Effector memory CD8-positive, alpha-beta T cell (primary cell): ENCODE results near the gene TMEM259.

Experiments used
- ATAC-seq: fragments of 150-1000 bp; cut with Tn5 transposase; replicated peaks from 2 replicates; pipeline ENCODE4 v1.10.0; 2021; ENCODE audit warnings: mild to moderate bottlenecking, moderate library complexity
- DNase-seq, 3 experiments: peaks; one replicate each; pipeline ENCODE4 v3.0.0; 2021
- H3K27ac Mint-ChIP-seq, 2 donors: one replicate each; pipeline ENCODE4 v1.8.0; 2022; ENCODE audit warnings: mild to moderate bottlenecking in 2 of 2, mixed read lengths in 2 of 2, moderate library complexity in 2 of 2
- H3K27me3 Mint-ChIP-seq, 2 donors: one replicate each; pipeline ENCODE4 v1.8.0; 2022; ENCODE audit warnings: mixed read lengths in 2 of 2
- H3K36me3 Mint-ChIP-seq: one replicate; pipeline ENCODE4 v1.8.0; 2022; ENCODE audit warnings: mild to moderate bottlenecking, moderate library complexity, mixed read lengths; ENCODE audit not compliant: insufficient read depth
- H3K4me1 Mint-ChIP-seq, 2 donors: one replicate each; pipeline ENCODE4 v1.8.0; 2022; ENCODE audit warnings: low read depth in 2 of 2, mixed read lengths in 2 of 2
- H3K4me3 Mint-ChIP-seq, 2 donors: one replicate each; pipeline ENCODE4 v1.8.0; 2022; ENCODE audit warnings: mild to moderate bottlenecking in 2 of 2, mixed read lengths in 2 of 2, moderate library complexity in 2 of 2
- H3K9me3 Mint-ChIP-seq, 2 donors: one replicate each; pipeline ENCODE4 v1.8.0; 2022; ENCODE audit warnings: mixed read lengths in 2 of 2

The TMEM259 gene

GRCh38 chr19:1004803-1005664 is 15.9 kb downstream of the TMEM259 start:
- Mint-ChIP-seq H3K4me3 (no peak overlapping the region), H3K4me1 (peaks cover 3 to 15% of the 10 kb centered on the region in 2 donors), H3K27ac (no peak overlapping the region), H3K9me3 (no peaks in the 10 kb centered on the region), H3K36me3 (peaks cover 28% of the 10 kb centered on the region), H3K27me3 (peaks cover 11 to 18% of the 10 kb centered on the region in 2 donors)
- ATAC-seq (no peak), DNase-seq (no peak)

GRCh38 chr19:1004204-1004802 is 16.6 kb downstream of the TMEM259 start:
- no peak for ATAC-seq
- peaks cover 4 to 15% of the 10 kb centered on the region in 2 donors for H3K4me1 Mint-ChIP-seq
- peaks cover 14 to 22% of the 10 kb centered on the region in 2 donors for H3K27me3 Mint-ChIP-seq
- DNase-seq: no peak
- H3K9me3 Mint-ChIP-seq: no peaks in the 10 kb centered on the region
- no peak overlapping the region for H3K4me3 Mint-ChIP-seq
- H3K36me3 Mint-ChIP-seq: peaks cover 23% of the 10 kb centered on the region
- no peak overlapping the region for H3K27ac Mint-ChIP-seq

- H3K4me3 Mint-ChIP-seq: no peak overlapping the region
- H3K27me3 Mint-ChIP-seq: peaks cover 21 to 33% of the 10 kb centered on the region in 2 donors
- peaks cover 26% of the 10 kb centered on the region for H3K36me3 Mint-ChIP-seq
- DNase-seq (no peak), ATAC-seq (no peak)
- peaks cover 6 to 15% of the 10 kb centered on the region in 2 donors for H3K4me1 Mint-ChIP-seq
- H3K27ac Mint-ChIP-seq: no peak overlapping the region
- no peaks in the 10 kb centered on the region for H3K9me3 Mint-ChIP-seq
Observed at GRCh38 chr19:1003283-1003682, 17.6 kb downstream of the TMEM259 start.

DNA sequence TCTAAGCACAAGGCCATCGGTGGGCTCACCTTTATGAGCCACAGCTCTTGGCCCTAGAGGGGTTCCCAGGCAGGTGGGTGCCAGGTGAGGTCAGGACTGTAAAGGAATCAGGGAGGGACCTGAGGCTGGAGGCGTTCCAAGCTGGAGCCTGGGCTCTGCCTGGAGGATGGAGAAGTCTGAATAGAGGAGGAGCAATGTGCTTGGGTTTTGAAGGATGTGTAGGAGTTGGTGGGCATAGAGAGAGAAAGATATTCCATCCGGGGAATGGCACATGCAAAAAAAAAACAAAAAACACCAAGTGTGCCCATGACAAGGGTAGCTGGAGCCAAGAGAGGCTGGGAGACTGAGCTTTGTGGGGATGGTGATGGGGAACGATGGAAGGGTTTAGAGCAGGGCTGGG is 18.3 kb downstream of the TMEM259 start:
- H3K27me3 Mint-ChIP-seq: peaks cover 21 to 40% of the 10 kb centered on the region in 2 donors
- DNase-seq (no peak), ATAC-seq (no peak)
- H3K4me1 Mint-ChIP-seq: peaks cover 6 to 15% of the 10 kb centered on the region in 2 donors
- peaks cover 24% of the 10 kb centered on the region for H3K36me3 Mint-ChIP-seq
- H3K9me3 Mint-ChIP-seq: no peaks in the 10 kb centered on the region
- no peak overlapping the region for H3K4me3 Mint-ChIP-seq
- H3K27ac Mint-ChIP-seq: no peak overlapping the region

DNA sequence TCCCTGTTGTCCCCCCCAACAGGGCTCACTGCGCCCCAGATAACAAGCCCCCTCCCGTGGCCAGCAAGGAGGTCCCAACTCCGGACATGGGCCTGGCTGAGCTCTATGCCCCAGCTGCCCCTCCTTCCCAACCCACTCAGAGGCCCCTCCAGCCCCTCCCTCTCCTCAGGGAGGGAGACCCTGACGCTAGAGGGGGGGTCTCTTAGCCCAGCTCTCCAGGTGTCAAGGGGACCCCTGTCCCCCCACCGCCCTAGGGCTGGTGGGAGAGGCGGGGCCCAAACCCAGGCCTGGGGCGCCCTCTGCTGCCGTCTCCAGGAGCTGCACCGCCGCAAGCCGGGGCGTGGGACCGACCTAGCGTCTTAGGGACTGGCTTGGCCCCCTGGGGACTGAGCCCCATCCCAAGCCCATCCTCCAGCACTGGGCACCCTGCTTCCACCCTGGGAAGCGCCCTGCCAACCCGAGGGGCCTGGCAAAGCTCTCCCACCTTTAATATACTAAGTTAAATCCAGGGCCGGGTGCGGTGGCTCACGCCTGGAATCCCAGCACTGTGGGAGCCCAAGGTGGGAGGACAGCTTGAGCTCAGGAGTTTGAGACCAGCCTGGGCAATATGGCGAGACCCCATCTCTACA is 19.3 kb downstream of the TMEM259 start:
- DNase-seq: peak; percentile 74 to 76 (median 74)
- peaks cover 19% of the 10 kb centered on the region for H3K36me3 Mint-ChIP-seq
- H3K27me3 Mint-ChIP-seq: peaks cover 21 to 40% of the 10 kb centered on the region in 2 donors
- no peaks in the 10 kb centered on the region for H3K9me3 Mint-ChIP-seq
- peak overlapping the region; percentile 54 to 59 for H3K4me3 Mint-ChIP-seq
- H3K27ac Mint-ChIP-seq: no peak overlapping the region
- ATAC-seq: peak; percentile 61
- H3K4me1 Mint-ChIP-seq: peaks cover 9 to 15% of the 10 kb centered on the region in 2 donors

GRCh38 chr19:1000591-1001537 is 20.1 kb downstream of the TMEM259 start:
- peak overlapping the region; percentile 54 to 59 for H3K4me3 Mint-ChIP-seq
- H3K9me3 Mint-ChIP-seq: no peaks in the 10 kb centered on the region
- ATAC-seq (no peak), DNase-seq (no peak)
- peaks cover 21 to 40% of the 10 kb centered on the region in 2 donors for H3K27me3 Mint-ChIP-seq
- H3K27ac Mint-ChIP-seq: no peak overlapping the region
- peaks cover 13 to 19% of the 10 kb centered on the region in 2 donors for H3K4me1 Mint-ChIP-seq
- H3K36me3 Mint-ChIP-seq: peaks cover 24% of the 10 kb centered on the region

DNA sequence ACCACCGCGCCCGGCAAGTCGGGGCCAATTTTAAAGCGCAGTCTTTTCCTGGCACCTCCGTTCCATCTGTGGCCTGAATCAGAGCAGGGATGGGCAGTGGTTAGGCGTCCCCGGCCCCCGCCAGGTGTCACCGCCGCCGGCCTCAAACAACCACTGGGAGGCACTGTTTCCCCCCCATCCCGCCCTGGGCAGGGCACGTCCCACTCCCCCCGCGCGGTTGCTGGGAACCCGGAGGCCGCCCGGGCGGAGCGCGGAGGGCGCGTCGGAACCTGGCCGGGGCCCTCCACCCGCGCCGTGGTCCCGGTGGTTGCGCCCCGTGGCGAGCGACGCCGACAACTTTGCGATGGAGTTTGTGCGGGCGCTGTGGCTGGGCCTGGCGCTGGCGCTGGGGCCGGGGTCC is 20.8 kb downstream of the TMEM259 start, which contains the start of gene GRIN3B:
Gene GRIN3B, plus strand, starts transcription at position 325 of the 400 bp plus-strand sequence. Its CDS starts 19 bp downstream, at position 344.
- H3K27me3 Mint-ChIP-seq: peaks cover 21 to 40% of the 10 kb centered on the region in 2 donors
- peaks cover 24% of the 10 kb centered on the region for H3K36me3 Mint-ChIP-seq
- peak within 1 kb of the TSS; percentile 54 to 59 for H3K4me3 Mint-ChIP-seq
- peaks cover 13 to 19% of the 10 kb centered on the region in 2 donors for H3K4me1 Mint-ChIP-seq
- peak within 1 kb of the TSS in 1 of 2 donors; percentile 18 for H3K27ac Mint-ChIP-seq
- ATAC-seq (no peak), DNase-seq (peak; percentile 41 to 49 (median 44))
- no peaks in the 10 kb centered on the region for H3K9me3 Mint-ChIP-seq

DNA sequence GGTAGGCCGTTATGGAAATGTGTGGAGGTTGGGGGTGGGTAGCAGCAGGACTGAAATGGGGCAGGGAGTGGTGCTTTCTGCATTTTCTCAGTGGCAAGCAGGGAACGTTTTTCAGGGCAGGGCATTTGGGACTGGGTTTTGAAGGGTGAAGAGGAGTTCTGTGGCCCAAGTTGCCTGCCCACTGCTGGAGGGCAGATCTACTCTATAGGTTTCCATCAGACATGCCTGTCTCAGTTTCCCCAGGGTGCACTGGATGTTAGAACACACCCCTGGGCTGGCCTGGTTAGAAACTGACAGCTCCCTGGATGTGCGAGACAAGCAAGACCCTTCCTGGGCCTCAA is 21.6 kb downstream of the TMEM259 start:
- Mint-ChIP-seq H3K27me3 (peaks cover 21 to 40% of the 10 kb centered on the region in 2 donors), H3K4me1 (peaks cover 13 to 19% of the 10 kb centered on the region in 2 donors), H3K36me3 (peaks cover 24% of the 10 kb centered on the region), H3K9me3 (no peaks in the 10 kb centered on the region), H3K4me3 (peak overlapping the region; percentile 24 to 25), H3K27ac (peak overlapping the region in 1 of 2 donors; percentile 18)
- no peak for DNase-seq
- ATAC-seq: no peak

DNA sequence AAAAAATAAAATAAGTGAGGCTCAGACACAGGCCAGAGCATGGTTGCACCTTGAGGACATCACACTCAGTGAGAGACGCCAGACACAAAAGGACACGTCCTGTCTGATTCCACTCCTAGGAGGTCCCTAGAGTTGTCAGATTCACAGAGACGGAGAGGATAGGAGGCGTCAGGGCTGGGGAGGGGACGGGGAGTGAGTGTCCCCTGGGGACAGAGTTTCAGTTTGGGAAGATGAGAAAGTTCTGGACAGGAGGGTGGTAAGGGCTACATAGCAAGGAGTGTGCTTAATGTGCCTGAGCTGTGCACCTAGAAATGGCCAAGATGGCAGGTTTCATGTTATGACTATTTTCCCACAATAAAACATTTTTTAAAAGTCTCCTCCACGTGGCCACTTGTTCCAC is 22.9 kb downstream of the TMEM259 start:
- no peak for DNase-seq
- Mint-ChIP-seq H3K36me3 (peaks cover 23% of the 10 kb centered on the region), H3K27me3 (peaks cover 21 to 40% of the 10 kb centered on the region in 2 donors), H3K9me3 (no peaks in the 10 kb centered on the region), H3K4me3 (peak overlapping the region in 1 of 2 donors; percentile 44), H3K27ac (peak overlapping the region in 1 of 2 donors; percentile 82), H3K4me1 (peaks cover 13 to 19% of the 10 kb centered on the region in 2 donors)
- ATAC-seq: no peak

DNA sequence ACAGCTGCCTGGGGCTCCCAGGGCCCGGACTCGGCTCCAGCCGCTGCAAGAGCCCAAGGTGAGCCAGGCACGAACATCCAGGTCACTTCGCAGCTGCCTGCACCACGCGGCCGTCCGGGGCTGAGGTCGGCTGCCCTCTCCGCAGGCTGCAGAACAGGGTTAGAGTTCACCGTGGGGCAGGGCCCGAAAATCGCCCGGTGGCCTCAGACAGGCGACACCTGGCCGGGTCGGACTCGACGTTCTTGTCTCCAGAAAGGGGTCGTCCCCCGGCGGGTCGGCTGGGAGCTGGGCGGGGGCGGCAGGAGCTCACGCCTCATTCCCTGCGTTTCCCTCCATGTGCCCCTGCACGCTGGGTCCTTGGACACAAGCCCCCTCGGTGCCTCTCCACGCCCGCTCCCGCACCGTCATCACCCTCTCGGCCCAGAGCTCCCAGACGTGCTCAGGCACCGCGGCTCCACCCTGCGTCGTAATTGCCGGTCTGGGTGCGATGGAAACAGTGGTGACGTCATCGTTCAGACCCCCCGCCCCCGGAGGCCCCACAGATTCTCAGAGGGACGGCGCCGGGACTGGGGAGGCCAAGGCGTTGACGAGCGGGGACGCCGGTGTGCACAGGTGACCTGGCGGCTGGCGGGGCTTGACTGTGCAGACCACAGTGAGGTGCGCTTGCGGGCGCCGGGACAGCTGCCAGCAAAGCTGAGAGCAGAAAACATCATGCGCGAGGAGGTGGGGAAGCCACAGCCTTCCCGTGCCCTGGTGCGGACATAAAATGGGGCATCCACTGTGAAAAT is 24.7 kb downstream of the TMEM259 start:
- peaks cover 13% of the 10 kb centered on the region in 2 donors for H3K4me1 Mint-ChIP-seq
- DNase-seq: peak; percentile 88 to 93 (median 93)
- ATAC-seq: peak; percentile 89
- no peaks in the 10 kb centered on the region for H3K9me3 Mint-ChIP-seq
- peak overlapping the region; percentile 98 to 99 for H3K27ac Mint-ChIP-seq
- H3K4me3 Mint-ChIP-seq: peak overlapping the region; percentile 79 to 85
- H3K36me3 Mint-ChIP-seq: peaks cover 27% of the 10 kb centered on the region
- H3K27me3 Mint-ChIP-seq: peaks cover 13 to 27% of the 10 kb centered on the region in 2 donors

DNA sequence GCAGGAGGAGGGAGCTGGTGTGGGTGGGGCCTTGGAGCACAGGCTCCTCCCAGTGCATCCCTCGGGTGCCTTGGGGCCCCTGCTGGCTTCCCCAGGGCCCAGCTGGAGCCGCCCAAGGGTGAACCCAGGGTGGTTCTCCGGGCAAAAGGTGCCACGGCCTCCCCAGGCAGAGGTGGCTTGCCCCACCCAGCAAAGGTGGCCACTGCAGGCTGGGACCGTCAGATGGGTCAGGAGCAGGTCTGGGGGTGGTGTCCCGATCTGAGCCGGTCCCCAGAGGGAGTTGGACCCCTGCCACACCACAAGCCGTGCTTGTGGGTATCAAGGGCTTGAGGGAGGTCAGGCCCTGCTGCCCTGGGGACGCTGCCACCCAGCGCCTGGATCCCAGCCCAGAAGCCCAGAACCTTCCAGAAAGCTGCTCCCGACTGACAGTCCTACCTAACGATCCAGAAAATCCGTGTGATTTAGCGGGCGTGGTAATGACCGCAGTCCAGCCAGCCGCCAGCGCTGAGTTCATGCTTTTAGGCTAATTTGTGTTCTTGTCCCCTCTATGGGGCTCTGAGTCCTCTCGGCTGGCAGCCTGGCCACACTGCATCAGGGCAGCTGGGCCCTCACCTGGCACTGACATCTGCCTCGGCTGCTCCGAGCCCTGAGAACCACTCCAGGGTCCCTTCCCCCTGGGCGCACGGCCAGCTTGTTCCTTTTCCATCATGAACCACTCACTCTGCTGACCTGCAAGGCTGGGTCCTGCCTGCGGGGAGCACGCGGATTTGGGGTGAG is 25.7 kb downstream of the TMEM259 start:
- peaks cover 27% of the 10 kb centered on the region for H3K36me3 Mint-ChIP-seq
- peak overlapping the region; percentile 98 to 99 for H3K27ac Mint-ChIP-seq
- H3K4me3 Mint-ChIP-seq: no peak overlapping the region
- peaks cover 10 to 11% of the 10 kb centered on the region in 2 donors for H3K4me1 Mint-ChIP-seq
- DNase-seq (no peak), ATAC-seq (no peak)
- H3K9me3 Mint-ChIP-seq: no peaks in the 10 kb centered on the region
- H3K27me3 Mint-ChIP-seq: peaks cover 9 to 22% of the 10 kb centered on the region in 2 donors
